GM12865 (cell line): ENCODE measurements around the gene FHIT.

ENCODE experiments used
- DNase-seq: peaks from one replicate; pipeline ENCODE4 v3.0.0; 2010; ENCODE audit warnings: low read depth
- H3K4me3 ChIP-seq: 2 replicates; pipeline ENCODE4 v1.5.1; 2011; ENCODE audit warnings: mild to moderate bottlenecking, low read depth, low read length, control low read depth
- TF ChIP-seq, protein P1 (sequence below): IDR thresholded peaks from 2 replicates; pipeline ENCODE4 v1.5.1; 2011; ENCODE audit warnings: low read length, control low read depth, low read depth, inconsistent platforms; ENCODE audit not compliant: insufficient read depth; ENCODE audit errors: missing control alignments

FHIT gene

DNA sequence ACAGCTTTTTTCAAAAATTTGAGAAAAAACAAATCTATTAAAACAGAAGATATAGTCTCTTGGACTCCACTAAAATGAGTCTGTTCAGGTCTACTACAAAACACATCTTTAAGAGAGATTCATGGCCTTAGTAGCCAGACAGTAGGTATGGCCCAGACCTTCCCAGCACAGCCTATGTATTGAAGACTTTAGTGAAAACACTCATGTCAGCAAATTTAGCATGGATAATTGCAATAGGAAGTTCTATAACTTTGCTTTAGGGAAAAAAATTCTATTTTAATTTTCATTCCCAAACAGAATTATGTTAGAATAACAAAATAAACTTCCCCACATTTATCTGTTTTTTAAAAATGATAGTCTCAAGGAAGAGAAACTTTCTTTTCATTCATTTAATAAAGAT is 976.6 kb downstream of the FHIT start:
- DNase-seq = no peak
- H3K4me3 ChIP-seq = no peak overlapping the region
- TF ChIP-seq, protein P1, sequence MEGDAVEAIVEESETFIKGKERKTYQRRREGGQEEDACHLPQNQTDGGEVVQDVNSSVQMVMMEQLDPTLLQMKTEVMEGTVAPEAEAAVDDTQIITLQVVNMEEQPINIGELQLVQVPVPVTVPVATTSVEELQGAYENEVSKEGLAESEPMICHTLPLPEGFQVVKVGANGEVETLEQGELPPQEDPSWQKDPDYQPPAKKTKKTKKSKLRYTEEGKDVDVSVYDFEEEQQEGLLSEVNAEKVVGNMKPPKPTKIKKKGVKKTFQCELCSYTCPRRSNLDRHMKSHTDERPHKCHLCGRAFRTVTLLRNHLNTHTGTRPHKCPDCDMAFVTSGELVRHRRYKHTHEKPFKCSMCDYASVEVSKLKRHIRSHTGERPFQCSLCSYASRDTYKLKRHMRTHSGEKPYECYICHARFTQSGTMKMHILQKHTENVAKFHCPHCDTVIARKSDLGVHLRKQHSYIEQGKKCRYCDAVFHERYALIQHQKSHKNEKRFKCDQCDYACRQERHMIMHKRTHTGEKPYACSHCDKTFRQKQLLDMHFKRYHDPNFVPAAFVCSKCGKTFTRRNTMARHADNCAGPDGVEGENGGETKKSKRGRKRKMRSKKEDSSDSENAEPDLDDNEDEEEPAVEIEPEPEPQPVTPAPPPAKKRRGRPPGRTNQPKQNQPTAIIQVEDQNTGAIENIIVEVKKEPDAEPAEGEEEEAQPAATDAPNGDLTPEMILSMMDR = no peak

DNA sequence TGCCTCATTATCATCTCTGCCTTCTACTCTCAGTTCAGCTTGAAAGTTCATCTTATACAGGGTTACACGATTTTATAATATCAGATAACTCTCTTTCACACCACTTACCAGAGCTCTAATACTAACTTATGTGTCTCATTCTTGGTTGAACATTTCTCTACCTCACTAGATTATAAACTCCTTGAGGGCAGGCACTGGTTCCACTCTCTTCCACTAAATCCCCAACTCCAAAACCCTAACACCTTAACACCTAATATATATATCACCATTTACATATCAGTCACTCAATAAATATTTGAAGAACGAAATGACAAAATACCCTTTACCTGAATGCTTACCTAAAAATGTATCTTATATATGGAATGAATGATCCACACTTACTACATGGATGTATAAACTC is 977.2 kb downstream of the FHIT start:
- no peak overlapping the region for H3K4me3 ChIP-seq
- DNase-seq = no peak
- TF ChIP-seq, protein P1 = no peak

DNA sequence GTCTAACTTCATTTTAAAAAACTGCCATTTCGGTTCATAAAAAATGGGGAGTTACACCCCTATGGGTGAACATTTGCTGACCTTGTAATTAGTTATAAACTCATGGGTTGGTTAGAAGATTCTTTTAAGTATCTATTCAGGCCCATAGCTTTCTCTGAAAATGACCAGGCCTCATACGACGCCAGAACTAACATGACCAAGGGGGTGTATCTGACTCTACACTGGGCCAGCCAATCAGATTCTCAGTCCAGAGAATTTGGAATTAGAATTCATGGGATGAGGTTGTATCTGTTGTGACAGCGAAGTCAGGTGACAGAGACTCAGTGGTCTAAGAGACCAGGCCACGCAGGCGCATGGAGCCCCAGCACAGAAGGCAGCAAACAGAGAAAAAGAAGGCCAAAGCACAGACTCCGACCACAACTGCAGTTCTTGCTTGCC is 981.4 kb downstream of the FHIT start:
- no peak for DNase-seq
- H3K4me3 ChIP-seq = no peak overlapping the region
- TF ChIP-seq, protein P1 = no peak

DNA sequence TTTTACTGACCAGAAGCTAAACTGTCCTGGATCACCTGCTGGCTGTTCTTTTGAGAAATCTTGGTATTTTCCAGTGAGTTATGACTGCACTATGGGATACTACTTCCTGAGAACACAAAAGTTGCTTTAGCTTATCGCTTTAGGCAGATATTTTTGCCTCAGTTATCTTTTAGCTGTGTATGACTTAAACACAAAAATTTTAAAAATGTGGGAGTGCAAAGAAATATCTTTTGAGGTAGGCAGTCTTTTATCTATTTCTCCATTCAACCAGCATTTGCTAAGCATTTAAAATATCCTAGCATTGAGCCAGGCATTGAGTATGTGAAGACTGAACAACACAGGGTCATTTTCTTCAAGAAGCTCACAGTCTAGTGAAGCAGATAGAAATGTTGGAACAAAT is 981.9 kb downstream of the FHIT start:
- no peak for DNase-seq
- TF ChIP-seq, protein P1 = no peak
- H3K4me3 ChIP-seq = no peak overlapping the region

DNA sequence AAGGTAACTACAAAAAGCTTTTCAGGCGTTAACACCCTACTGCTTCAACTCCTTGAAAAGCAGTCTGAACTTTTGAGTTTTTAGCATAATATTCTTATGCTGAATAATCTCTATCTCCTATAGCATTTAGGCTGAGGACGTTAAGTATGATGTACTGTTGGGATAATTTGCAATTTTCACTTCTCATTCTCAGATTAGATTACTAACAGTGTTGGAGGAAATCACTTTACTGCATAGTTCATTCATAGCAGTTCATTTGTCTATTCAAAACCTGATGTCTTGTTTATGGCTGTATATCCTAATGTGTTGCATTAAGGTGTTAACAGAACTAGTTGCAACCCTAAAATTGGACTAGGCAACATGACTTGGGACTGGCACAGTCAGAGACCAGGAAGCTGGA is 983.1 kb downstream of the FHIT start:
- TF ChIP-seq, protein P1 = no peak
- no peak for DNase-seq
- H3K4me3 ChIP-seq = no peak overlapping the region

DNA sequence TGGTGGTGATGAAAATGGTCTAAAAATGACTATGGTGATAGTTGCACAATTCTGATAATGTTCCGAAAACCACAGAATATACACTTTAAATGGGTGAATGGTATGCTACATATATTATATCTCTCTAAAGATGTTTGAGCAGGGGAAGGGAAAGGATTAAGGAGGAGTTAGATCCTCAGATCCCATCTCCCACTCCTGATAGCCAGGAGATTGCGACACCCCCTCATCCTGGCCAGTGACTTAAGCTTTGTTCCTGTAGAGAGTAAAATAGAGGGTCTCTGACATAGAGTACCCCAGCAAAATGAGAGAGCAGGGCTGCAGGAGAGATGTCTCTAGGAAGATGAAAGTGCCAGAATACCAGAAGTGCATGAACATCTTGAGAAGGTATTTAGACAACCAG is 984.8 kb downstream of the FHIT start:
- TF ChIP-seq, protein P1 = no peak
- H3K4me3 ChIP-seq = no peak overlapping the region
- DNase-seq = no peak

DNA sequence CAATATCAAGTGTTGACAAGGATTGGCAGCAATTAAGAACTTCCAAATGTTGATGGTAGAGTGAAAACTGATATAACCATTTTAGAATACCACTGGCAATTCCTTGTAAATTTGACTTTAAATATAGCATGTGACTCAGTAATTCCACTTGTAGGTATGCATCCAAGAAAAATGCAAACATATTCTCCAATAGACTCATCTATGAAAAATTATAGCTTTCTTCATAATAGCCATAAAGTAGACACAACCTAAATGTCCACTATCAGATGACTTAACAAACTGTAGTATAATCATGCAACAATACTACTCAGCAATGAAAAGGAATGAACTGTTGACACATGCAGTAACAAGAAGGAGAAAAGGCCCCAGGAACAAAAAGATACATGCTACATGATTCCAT is 988.1 kb downstream of the FHIT start:
- H3K4me3 ChIP-seq = no peak overlapping the region
- no peak for DNase-seq
- TF ChIP-seq, protein P1 = no peak
